ENCODE measurements around the gene GPAM.
A peak's percentile ranks its signal among the peaks of the same experiment; 100 is the strongest.

Gene GPAM

GRCh38 chr10:112184052-112184371, 447 bp upstream of the GPAM start:
- no peak for DNase-seq (ENCODE audit: low read depth in 2 of 2)

GRCh38 chr10:112182784-112183328, 709 bp downstream of the GPAM start:
- DNase-seq (ENCODE audit: low read depth in 2 of 2) = no peak

GRCh38 chr10:112177247-112177646, 6.3 kb downstream of the GPAM start:
- DNase-seq (ENCODE audit: low read depth in 2 of 2) = no peak

GRCh38 chr10:112176543-112176942, 7.0 kb downstream of the GPAM start:
- no peak for DNase-seq (ENCODE audit: low read depth in 2 of 2)

- no peak for DNase-seq (ENCODE audit: low read depth in 2 of 2)
Measured at GRCh38 chr10:112175409-112175808, 8.2 kb downstream of the GPAM start.

- no peak for DNase-seq (ENCODE audit: low read depth in 2 of 2)
Measured at GRCh38 chr10:112173206-112173605, 10.4 kb downstream of the GPAM start.

- no peak for DNase-seq (ENCODE audit: low read depth in 2 of 2)
Measured at GRCh38 chr10:112168733-112169132, 14.8 kb downstream of the GPAM start.

GRCh38 chr10:112166800-112167199, 16.8 kb downstream of the GPAM start:
- no peak for DNase-seq (ENCODE audit: low read depth in 2 of 2)

GRCh38 chr10:112161757-112162518, 21.6 kb downstream of the GPAM start:
- DNase-seq (ENCODE audit: low read depth in 2 of 2) = no peak

GRCh38 chr10:112160834-112161233, 22.7 kb downstream of the GPAM start:
- DNase-seq (ENCODE audit: low read depth in 2 of 2) = no peak

- DNase-seq (ENCODE audit: low read depth in 2 of 2) = no peak
Measured at GRCh38 chr10:112159469-112159868, 24.1 kb downstream of the GPAM start.

- DNase-seq (ENCODE audit: low read depth in 2 of 2) = no peak
Measured at GRCh38 chr10:112151524-112152039, 32.0 kb downstream of the GPAM start.

- no peak for DNase-seq (ENCODE audit: low read depth in 2 of 2)
Measured at GRCh38 chr10:112148331-112148730, 35.2 kb downstream of the GPAM start.

GRCh38 chr10:112146799-112147198, 36.8 kb downstream of the GPAM start:
- no peak for DNase-seq (ENCODE audit: low read depth in 2 of 2)

- DNase-seq (ENCODE audit: low read depth in 2 of 2) = no peak
Measured at GRCh38 chr10:112145263-112145662, 38.3 kb downstream of the GPAM start.

- no peak for DNase-seq (ENCODE audit: low read depth in 2 of 2)
Measured at GRCh38 chr10:112143420-112143819, 40.1 kb downstream of the GPAM start.

GRCh38 chr10:112141292-112141691, 42.3 kb downstream of the GPAM start:
- no peak for DNase-seq (ENCODE audit: low read depth in 2 of 2)

- DNase-seq (ENCODE audit: low read depth in 2 of 2) = peak; percentile 20 to 35
Measured at GRCh38 chr10:112140110-112140970, 43.2 kb downstream of the GPAM start.

GRCh38 chr10:112139176-112139575, 44.4 kb downstream of the GPAM start:
- DNase-seq (ENCODE audit: low read depth in 2 of 2) = no peak

GRCh38 chr10:112137154-112137987, 46.2 kb downstream of the GPAM start:
- peak; percentile 12 to 32 for DNase-seq (ENCODE audit: low read depth in 2 of 2)

- no peak for DNase-seq (ENCODE audit: low read depth in 2 of 2)
Measured at GRCh38 chr10:112136486-112137153, 46.9 kb downstream of the GPAM start.

Measured in stimulated activated CD8-positive, alpha-beta memory T cell treated with anti-CD3 and anti-CD28 coated beads, Interleukin-7, amount 100 ng/mL, for 1 hour (primary cell).